ENCODE measurements around the gene THTPA.

The THTPA gene

GRCh38 chr14:23556700-23557440 lies 799 bp downstream of the THTPA start:
- no peak for DNase-seq

- DNase-seq: no peak
Measured at GRCh38 chr14:23557521-23557920, 1.4 kb downstream of the THTPA start.

GRCh38 chr14:23557946-23558345 lies 1.9 kb downstream of the THTPA start:
- DNase-seq: no peak

GRCh38 chr14:23558346-23559009 lies 2.4 kb downstream of the THTPA start:
- DNase-seq: no peak

GRCh38 chr14:23559010-23559925 lies 3.2 kb downstream of the THTPA start:
- DNase-seq: peak; percentile 21

GRCh38 chr14:23559926-23560520 lies 4.0 kb downstream of the THTPA start:
- no peak for DNase-seq

GRCh38 chr14:23561259-23561658 lies 5.2 kb downstream of the THTPA start:
- DNase-seq: no peak

GRCh38 chr14:23561873-23562821 lies 6.1 kb downstream of the THTPA start:
- DNase-seq: no peak

- peak; percentile 65 for DNase-seq
Measured at GRCh38 chr14:23562822-23563472, 6.9 kb downstream of the THTPA start.

GRCh38 chr14:23563473-23564180 lies 7.6 kb downstream of the THTPA start:
- no peak for DNase-seq

GRCh38 chr14:23564181-23564812 lies 8.2 kb downstream of the THTPA start:
- DNase-seq: no peak

- DNase-seq: no peak
Measured at GRCh38 chr14:23564876-23565275, 8.8 kb downstream of the THTPA start.

- no peak for DNase-seq
Measured at GRCh38 chr14:23565626-23566025, 9.6 kb downstream of the THTPA start.

- DNase-seq: no peak
Measured at GRCh38 chr14:23566112-23566777, 10.2 kb downstream of the THTPA start.

- DNase-seq: no peak
Measured at GRCh38 chr14:23566778-23567185, 10.7 kb downstream of the THTPA start.

- DNase-seq: peak; percentile 93
Measured at GRCh38 chr14:23567186-23568020, 11.3 kb downstream of the THTPA start, which contains the start of gene AP1G2. Gene AP1G2, minus strand, starts transcription at chr14:23567791. Its CDS starts 477 bp downstream, at chr14:23567314.

GRCh38 chr14:23568021-23568599 lies 12.0 kb downstream of the THTPA start:
- no peak for DNase-seq
